GM10847 (cell line): ENCODE data around the gene SV2C.

ENCODE experiments used
- POLR2A ChIP-seq: IDR thresholded peaks from 2 replicates; pipeline ENCODE4 v1.6.1; 2011; ENCODE audit not compliant: insufficient read length; ENCODE audit errors: extremely low read depth

Gene SV2C

DNA sequence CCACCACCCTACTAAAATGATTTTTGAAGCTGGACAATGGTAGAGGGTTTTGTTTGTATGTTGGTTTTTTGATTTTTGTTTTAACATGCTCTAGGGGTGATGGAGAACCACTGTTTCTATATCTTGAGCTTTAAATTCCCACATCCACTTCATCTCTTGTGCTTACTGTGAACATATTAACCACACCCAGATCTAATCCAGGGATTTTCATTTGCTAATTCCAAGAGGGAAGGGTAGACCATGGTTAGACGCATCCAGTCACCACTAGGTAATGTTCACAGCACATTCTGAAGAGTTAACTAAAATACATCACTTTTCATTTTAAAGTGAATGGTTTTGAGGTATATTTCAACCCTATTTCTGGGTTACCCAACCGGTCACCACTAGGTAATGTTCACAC, 283.4 kb downstream of the SV2C start:
- TF ChIP-seq POLR2A: no peak

DNA sequence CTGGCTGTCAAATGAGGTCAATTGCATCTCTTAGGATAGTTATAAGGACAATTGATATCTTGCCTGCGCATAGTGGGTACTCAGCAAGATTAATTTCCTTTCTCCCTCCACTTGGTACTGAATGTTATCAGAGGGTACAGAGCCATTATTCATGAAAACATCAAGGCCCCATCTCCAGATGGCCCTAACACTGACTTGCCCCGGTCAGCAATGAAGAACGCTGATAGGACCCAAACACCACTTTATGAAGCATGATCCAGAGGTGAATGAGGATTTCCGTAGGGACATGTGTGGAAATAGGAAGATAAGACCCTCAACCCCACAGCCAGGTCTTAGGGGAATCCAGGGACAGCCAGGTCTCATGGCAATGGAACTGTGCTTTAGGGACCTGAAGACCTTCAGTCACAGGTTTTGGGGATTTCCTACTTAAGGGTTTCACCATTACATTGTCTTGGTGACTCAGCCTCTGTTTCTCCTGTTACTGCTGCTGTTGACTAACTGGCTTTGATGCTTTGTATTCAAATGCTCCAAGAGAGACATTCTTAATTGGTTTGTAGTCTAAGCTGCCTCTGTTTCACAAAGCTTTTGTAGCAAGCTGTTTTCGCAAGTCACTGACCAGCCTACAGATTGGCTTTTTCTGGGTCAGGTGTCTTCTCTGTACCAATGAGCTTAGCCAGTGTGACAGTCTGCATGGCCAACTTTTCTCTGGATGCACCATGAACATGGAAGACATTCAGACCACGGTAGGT, 284.6 kb downstream of the SV2C start:
- TF ChIP-seq POLR2A: no peak

DNA sequence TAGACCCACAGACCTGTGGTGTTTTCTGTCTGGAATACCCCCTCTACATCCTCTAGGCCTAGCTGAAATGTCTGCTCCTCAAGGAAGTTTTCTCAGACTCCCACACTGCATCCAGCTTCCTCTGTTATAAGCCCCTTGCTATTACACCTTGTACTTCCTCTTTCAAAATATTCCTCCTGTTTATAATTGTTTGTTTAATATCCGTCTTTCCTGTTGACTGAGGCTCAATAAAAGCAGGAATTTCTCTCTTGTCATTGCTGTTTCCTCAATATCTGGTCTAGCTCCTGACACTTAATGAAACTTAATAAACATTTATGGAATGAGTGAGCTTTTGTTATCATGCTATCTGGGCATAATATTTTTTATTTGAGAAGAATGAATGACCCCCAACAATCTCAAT, 285.8 kb downstream of the SV2C start:
- no peak for TF ChIP-seq POLR2A

DNA sequence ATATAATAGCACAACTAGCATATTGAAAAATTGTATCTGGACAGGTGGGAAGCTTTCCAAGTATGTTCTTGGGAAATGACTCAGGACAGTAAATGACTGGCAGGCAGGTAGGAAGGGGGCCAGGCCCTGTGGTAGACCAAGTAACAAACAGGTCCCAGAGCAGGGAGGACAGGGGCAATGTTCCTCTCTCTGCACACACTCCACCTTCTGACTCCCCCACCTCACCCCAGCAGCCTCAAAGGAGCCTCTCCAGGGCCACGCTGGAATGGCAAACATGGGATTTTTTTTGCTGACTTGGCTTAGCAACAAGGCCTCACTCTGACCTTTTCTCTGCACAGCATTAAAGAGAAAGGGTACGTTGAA, 288.8 kb downstream of the SV2C start:
- TF ChIP-seq POLR2A: no peak

DNA sequence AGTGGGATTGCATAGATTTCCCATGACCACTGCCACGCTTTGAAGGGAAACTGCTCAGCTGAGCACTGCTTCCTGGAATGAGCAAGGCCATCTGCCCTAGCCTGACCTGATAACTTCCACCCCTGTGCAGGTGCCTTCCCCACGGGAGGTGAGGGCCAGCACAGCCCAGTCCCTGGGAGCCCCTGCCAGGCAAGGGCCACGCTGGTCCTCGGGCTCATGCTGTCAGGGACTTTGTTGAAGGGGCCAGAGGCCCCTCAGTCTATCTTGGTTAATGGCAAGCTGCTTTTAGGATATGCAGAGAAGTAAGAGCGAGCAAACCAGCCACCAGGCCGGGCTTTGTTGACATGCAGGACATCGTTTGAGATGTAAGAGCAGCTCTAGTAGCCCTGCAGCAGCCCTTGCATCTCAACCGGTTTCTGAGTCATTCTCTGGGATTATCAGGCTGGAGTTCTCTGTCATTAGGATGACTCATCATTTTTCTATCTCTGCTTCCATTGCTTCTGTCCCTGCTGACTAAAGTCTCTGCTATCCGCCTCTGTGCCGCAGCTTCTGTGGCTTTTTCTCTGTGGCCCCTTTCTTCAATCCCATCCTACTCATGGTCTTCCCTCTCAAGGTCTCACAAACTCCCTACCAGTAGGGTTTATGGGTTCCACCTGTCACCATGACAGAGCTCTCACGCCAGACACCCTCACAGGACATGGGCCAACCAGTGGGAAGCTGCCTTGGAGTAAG, 289.3 kb downstream of the SV2C start:
- no peak for TF ChIP-seq POLR2A

DNA sequence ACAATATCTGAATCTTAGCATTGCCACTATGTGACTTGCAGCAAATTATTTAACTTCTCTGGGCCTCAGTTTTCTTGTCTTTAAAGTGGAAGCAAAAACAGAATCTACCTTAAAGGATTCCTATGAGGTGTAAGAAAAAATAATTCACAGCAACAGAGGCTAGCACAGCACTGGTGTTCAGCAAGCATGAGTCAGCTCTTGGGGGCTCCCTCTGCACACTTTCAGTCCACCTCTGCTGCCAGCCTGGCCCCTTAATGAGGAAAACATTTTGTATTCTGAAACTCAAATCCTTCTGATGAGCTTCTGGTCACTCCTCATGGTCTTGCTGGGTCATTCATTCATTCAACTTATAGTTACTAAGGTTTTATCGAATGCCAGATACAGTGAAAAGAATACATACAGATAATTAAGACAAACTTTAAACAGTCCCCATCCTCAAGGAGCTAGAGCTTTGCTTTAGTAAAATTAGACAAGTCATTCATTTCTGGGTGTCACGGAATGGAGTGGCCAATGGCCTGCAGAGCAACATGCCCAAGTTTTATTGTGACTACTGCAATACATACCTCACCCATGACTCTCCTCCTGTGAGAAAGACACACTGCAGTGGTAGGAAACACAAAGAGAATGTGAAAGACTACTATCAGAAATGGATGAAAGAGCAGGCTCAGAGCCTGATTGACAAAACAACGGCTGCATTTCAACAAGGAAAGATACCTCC, 293.1 kb downstream of the SV2C start:
- TF ChIP-seq POLR2A: no peak

DNA sequence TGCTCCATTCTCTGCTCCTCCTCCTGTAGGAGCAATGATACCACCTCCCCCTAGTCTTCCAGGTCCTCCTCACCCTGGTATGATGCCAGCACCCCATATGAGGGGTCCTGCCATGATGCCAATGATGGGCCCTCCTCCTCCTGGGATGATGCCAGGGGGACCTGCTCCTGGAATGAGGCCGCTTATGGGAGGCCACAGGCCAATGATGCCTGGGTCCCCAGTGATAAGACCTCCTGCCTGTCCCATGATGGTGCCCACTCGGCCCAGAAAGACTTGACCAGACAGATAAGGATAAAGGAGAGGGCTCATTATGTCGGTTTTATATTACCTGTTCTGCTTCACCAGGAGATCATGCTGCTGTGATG, 293.7 kb downstream of the SV2C start:
- no peak for TF ChIP-seq POLR2A

DNA sequence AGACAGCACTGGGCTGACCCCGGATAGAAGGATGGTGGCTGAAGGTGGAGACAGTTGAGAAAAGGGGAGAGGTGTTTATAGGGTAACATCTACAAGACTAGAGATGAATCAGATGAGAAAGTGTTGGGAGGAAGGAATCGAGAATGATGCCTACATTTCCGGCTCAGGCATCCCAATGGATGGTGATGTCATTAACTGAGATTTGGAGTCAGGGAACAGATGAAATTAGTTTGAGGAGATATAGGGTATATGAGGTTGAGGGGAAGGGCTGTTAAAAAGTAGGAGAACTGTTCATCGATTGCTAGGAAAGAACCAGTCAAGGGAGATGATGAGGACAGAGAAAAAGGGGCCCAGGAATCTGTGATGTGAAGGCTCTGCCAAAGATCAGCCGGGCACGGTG, 295.2 kb downstream of the SV2C start:
- no peak for TF ChIP-seq POLR2A

DNA sequence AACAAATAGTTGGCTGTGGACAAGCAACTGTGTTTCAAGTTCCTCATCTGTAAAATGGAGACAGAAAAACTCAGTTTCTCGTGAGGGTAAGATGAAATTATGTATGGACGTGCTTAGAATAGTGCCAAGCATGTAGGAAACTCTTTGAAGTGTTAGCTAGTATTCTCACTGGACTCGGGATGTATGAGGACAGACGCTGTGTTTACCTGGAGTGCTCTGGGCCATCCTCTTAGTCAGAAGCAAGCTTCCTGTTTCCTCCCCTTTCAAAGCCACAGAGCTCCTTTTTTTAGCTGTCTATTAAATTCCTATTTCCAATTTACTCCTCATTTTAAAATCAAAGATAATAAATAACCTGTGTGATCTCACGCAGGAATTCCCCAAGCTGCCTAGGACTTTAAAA, 296.1 kb downstream of the SV2C start:
- TF ChIP-seq POLR2A: no peak

DNA sequence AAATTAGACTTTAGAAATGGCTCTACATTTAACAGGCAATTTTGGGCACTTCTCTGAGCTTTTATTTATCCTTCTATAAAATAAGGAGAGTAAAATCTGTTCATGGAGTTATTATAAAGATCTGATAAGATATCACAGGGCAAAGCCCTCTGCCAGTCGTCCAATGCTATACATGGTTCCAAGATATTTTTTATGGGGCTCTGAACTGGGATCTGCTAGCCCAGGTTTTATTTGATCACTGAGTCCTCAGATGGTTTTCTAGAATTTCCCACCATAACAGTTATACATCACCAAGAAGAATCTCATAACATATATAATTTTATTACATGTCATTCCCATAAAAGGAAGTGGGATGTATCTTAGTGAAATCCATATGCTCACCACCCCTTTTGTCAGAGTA, 296.7 kb downstream of the SV2C start:
- no peak for TF ChIP-seq POLR2A

DNA sequence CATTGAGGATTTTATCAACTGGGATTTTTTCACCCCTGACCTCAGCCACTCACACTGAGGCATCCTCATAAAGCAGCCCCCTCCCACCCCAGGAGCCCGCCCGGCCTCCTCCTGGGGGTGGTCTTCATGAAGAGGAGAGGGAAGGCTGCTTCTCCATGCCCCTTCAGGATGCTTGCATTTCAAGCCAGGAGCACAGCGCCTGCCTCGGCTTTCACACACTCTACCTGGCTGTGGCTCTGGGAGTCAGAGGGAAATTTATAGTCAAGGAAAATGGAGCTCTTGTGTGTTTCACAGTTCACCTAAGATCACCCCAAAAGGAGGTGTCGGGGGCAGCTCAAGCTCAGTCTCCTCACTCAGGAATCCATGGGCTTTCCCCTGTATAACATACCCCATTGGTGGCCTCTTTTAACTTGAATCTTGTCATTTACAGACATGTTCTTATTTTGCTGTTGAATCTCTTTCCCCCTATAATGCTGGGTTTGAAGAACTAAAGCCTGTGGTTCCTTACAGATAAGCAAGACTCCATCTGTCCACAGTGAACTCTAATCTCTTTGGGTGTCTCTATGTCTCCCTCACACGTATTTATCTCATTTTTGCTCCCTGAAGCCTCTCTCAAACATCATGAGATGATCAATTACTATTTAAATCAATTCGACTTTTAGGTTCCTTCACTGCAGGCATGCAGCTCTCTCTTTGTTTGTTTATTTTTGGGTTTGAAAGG, 297.3 kb downstream of the SV2C start:
- no peak for TF ChIP-seq POLR2A

DNA sequence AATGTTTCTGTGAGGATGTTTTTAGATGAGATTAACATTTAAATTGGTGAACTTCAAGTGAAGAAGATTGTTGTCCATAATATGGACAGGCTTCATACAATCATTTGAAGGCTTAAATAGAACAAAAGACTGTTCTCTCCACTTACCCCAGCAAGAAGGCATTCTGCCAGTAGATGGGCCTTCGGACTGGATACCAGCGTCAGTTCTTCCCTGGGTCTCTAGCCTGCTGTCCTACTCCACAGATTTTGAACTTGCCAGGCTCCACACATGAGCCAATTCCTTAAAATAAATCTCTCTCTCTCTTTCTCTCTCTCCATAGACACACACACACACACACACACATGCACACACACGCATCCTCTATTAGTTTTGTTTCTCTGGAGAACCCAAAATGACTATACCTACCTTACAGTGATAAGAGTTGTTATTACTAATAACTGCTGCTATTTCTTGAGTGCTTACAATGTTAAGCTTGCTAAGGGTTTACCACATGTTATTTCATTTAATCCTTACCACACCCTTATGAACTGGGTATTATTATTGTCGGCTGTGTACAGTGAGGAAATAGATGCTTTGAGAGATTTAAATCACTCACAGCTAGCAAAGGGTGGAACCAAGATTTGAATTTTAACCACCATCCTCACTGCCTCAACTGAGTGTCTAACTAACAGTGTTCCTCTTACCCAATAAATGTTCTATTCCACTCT, 300.1 kb downstream of the SV2C start:
- no peak for TF ChIP-seq POLR2A

DNA sequence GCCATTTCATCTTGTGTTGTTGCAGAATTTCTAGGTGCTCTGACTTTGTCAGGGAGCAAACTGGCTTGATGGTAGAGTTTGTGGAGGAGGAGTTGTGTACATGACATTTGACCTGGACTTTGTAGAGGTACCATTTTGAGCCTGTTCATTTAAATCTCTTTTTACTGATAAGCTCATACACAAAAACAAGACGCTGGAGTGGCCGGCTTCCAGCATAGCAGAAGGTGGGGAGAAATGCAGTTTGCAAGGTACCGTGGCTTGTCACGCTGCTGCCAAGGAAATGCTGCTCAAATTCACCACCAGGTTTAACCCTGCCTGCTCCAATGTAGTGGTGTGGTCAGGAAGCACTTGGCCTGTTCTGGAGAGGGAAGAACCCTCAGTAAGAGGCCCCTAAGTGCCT, 301.0 kb downstream of the SV2C start:
- TF ChIP-seq POLR2A: no peak

DNA sequence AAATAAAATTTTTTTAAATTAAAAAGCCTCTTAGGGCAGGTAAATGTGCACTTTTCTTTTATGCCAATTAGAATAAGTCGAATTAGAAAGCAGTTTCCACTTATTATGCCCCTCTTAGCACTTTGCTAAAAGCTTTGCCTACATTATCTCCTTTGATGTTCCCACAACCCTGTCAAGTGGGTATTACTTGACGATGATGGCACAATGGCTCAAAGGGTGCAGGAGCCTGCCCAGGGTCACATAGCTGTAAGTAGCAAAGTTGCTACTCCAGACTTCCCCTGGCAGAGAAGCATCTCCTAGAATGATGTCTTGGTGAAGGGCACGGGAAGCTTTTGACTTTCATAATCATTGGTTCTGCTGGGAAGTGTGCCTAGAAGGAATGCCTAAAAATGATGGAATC, 301.5 kb downstream of the SV2C start:
- TF ChIP-seq POLR2A: no peak

DNA sequence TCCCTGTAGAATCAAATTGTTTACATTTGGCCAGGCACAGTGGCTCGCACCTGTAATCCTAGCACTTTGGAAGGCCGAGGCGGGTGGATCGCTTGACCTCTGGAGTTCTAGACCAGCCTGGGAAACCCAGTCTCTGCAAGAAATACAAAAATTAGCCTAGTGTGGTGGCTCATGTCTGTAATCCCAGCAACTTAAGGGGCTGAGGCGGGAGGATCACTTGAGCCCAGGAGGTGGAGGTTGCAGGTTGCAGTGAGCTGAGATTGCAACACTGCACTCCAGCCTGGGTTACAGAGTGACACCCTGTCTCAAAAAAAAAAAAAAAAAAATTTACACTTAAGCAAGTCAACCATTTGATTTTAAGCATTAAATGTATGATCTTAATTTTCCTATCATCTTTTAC, 302.4 kb downstream of the SV2C start:
- no peak for TF ChIP-seq POLR2A
